Measurements from ENCODE around the gene SFRP2. TPM values are rescaled to one million over a fixed set of nuclear protein-coding genes. Genes with fewer than 3 reads are reported as not detected.

Gene SFRP2
- total RNA-seq, 5 donors from 2014 or later (not counting 1 experiment from before 2014, with no cell fraction given): 0.36 to 0.82 (median 0.47) TPM; not detected in 2

GRCh38 chr4:153791746-153792617 lies 3.1 kb upstream of the SFRP2 start:
- Histone ChIP-seq H3K9me3 (no peaks in the 10 kb centered on the region), H3K27me3 (replicated peaks in 1 of 2; ENCODE audit: control insufficient read depth in 2 of 2, extremely low read depth in 1 of 2, insufficient read depth in 2 of 2, low read length in 1 of 2) (peaks cover 27 to 56% of the 10 kb centered on the region in 2 experiments), H3K4me1 (ENCODE audit: control insufficient read depth in 1 of 2, extremely low read depth in 1 of 2, insufficient read depth in 2 of 2, low read length in 2 of 2) (peaks cover 12 to 50% of the 10 kb centered on the region in 2 experiments), H3K27ac (ENCODE audit: low read length) (no peak overlapping the region), H3K36me3 (ENCODE audit: control insufficient read depth in 2 of 2, extremely low read depth in 1 of 2, insufficient read depth in 1 of 2, low read length in 1 of 2) (no peaks in the 10 kb centered on the region), H3K4me3 (ENCODE audit: control insufficient read depth in 1 of 2, extremely low read depth in 1 of 2, low read length in 1 of 2) (peak overlapping the region; percentile 20 to 74)
- DNase-seq: peak in 5 of 35 experiments; percentile 15 to 32 (median 18)
- Mint-ChIP-seq H3K27ac (no peak overlapping the region), H3K4me1 (peaks cover 44 to 48% (median 46%) of the 10 kb centered on the region in 3 donors), H3K27me3 (peaks cover 70 to 83% of the 10 kb centered on the region in 2 donors), H3K36me3 (no peaks in the 10 kb centered on the region), H3K9me3 (no peaks in the 10 kb centered on the region), H3K4me3 (peak overlapping the region; percentile 67 to 88 (median 71))
- ChIA-PET CTCF (no interaction called here), POLR2A (no interaction called here)
- ATAC-seq (replicated peaks in 1 of 4): peak in 1 of 4 experiments; percentile 16
- WGBS (ENCODE audit: insufficient coverage): 9% methylated on average over 29 of the region's 37 CpGs

GRCh38 chr4:153790962-153791551 lies 2.2 kb upstream of the SFRP2 start:
- Histone ChIP-seq H3K27me3 (replicated peaks in 1 of 2; ENCODE audit: control insufficient read depth in 2 of 2, extremely low read depth in 1 of 2, insufficient read depth in 2 of 2, low read length in 1 of 2) (peaks cover 31 to 59% of the 10 kb centered on the region in 2 experiments), H3K4me1 (ENCODE audit: control insufficient read depth in 1 of 2, extremely low read depth in 1 of 2, insufficient read depth in 2 of 2, low read length in 2 of 2) (peaks cover 12 to 50% of the 10 kb centered on the region in 2 experiments), H3K9me3 (no peaks in the 10 kb centered on the region), H3K27ac (ENCODE audit: low read length) (no peak overlapping the region), H3K36me3 (ENCODE audit: control insufficient read depth in 2 of 2, extremely low read depth in 1 of 2, insufficient read depth in 1 of 2, low read length in 1 of 2) (no peaks in the 10 kb centered on the region), H3K4me3 (ENCODE audit: control insufficient read depth in 1 of 2, extremely low read depth in 1 of 2, low read length in 1 of 2) (peak overlapping the region; percentile 10 to 46)
- peaks cover 44 to 48% (median 46%) of the 10 kb centered on the region in 3 donors for H3K4me1 Mint-ChIP-seq
- peaks cover 73 to 87% of the 10 kb centered on the region in 2 donors for H3K27me3 Mint-ChIP-seq
- ATAC-seq (replicated peaks in 1 of 4): peak; percentile 46 to 71 (median 60)
- no peak overlapping the region for H3K27ac Mint-ChIP-seq
- ChIA-PET CTCF (no interaction called here), POLR2A (no interaction called here)
- peak overlapping the region; percentile 67 to 88 (median 71) for H3K4me3 Mint-ChIP-seq
- H3K9me3 Mint-ChIP-seq: no peaks in the 10 kb centered on the region
- H3K36me3 Mint-ChIP-seq: no peaks in the 10 kb centered on the region
- DNase-seq: peak in 8 of 35 experiments; percentile 11 to 33 (median 18)
- 5% methylated on average over 48 of the region's 51 CpGs for WGBS (ENCODE audit: insufficient coverage)

- Mint-ChIP-seq H3K4me1 (peaks cover 44 to 48% (median 46%) of the 10 kb centered on the region in 3 donors), H3K4me3 (peak overlapping the region; percentile 13 to 88 (median 31)), H3K9me3 (no peaks in the 10 kb centered on the region)
Measured at GRCh38 chr4:153790500-153790865, 1.6 kb upstream of the SFRP2 start.

GRCh38 chr4:153789741-153790499 lies 1.0 kb upstream of the SFRP2 start:
- peaks cover 12 to 50% of the 10 kb centered on the region in 2 experiments for H3K4me1 ChIP-seq (ENCODE audit: control insufficient read depth in 1 of 2, extremely low read depth in 1 of 2, insufficient read depth in 2 of 2, low read length in 2 of 2)
- no peak overlapping the region for H3K27ac ChIP-seq (ENCODE audit: low read length)
- Mint-ChIP-seq H3K9me3 (no peaks in the 10 kb centered on the region), H3K36me3 (no peaks in the 10 kb centered on the region), H3K27ac (peak overlapping the region in 1 of 2 donors; percentile 6), H3K4me3 (peak overlapping the region; percentile 24 to 88 (median 31)), H3K4me1 (peaks cover 44 to 48% (median 46%) of the 10 kb centered on the region in 3 donors), H3K27me3 (peaks cover 68 to 83% of the 10 kb centered on the region in 2 donors)
- H3K36me3 ChIP-seq (ENCODE audit: control insufficient read depth in 2 of 2, extremely low read depth in 1 of 2, insufficient read depth in 1 of 2, low read length in 1 of 2): no peaks in the 10 kb centered on the region
- no peaks in the 10 kb centered on the region for H3K9me3 ChIP-seq
- peak overlapping the region in 1 of 2 donors; percentile 32 for H3K4me3 ChIP-seq (ENCODE audit: control insufficient read depth in 1 of 2, extremely low read depth in 1 of 2, low read length in 1 of 2)
- DNase-seq (no peak), ATAC-seq (replicated peaks in 1 of 4) (no peak)
- POLR2A ChIA-PET: no interaction called here
- CTCF ChIA-PET: interaction anchor here in 1 of 2 donors (0.7 kb wide), 1 partner anchor 130 kb away, joined by 3 read pairs; no protein-coding TSS in a partner anchor
- peaks cover 30 to 59% of the 10 kb centered on the region in 2 experiments for H3K27me3 ChIP-seq (replicated peaks in 1 of 2; ENCODE audit: control insufficient read depth in 2 of 2, extremely low read depth in 1 of 2, insufficient read depth in 2 of 2, low read length in 1 of 2)
- 52% methylated on average over 15 of the region's 28 CpGs for WGBS (ENCODE audit: insufficient coverage)

More at GRCh38 chr4:153790500-153790865, 1.6 kb upstream of the SFRP2 start:
- H3K27ac ChIP-seq (ENCODE audit: low read length): no peak overlapping the region
- peaks cover 74 to 88% of the 10 kb centered on the region in 2 donors for H3K27me3 Mint-ChIP-seq
- no peak overlapping the region for H3K27ac Mint-ChIP-seq
- H3K4me3 ChIP-seq (ENCODE audit: control insufficient read depth in 1 of 2, extremely low read depth in 1 of 2, low read length in 1 of 2): peak overlapping the region in 1 of 2 donors; percentile 44
- 47% methylated on average over 6 of the region's 10 CpGs for WGBS (ENCODE audit: insufficient coverage)
- H3K4me1 ChIP-seq (ENCODE audit: control insufficient read depth in 1 of 2, extremely low read depth in 1 of 2, insufficient read depth in 2 of 2, low read length in 2 of 2): peaks cover 12 to 50% of the 10 kb centered on the region in 2 experiments
- no peak for ATAC-seq (replicated peaks in 1 of 4)
- no peak for DNase-seq
- H3K27me3 ChIP-seq (replicated peaks in 1 of 2; ENCODE audit: control insufficient read depth in 2 of 2, extremely low read depth in 1 of 2, insufficient read depth in 2 of 2, low read length in 1 of 2): peaks cover 33 to 59% of the 10 kb centered on the region in 2 experiments
- ChIA-PET CTCF (no interaction called here), POLR2A (no interaction called here)
- H3K36me3 Mint-ChIP-seq: no peaks in the 10 kb centered on the region
- H3K36me3 ChIP-seq (ENCODE audit: control insufficient read depth in 2 of 2, extremely low read depth in 1 of 2, insufficient read depth in 1 of 2, low read length in 1 of 2): no peaks in the 10 kb centered on the region
- H3K9me3 ChIP-seq: no peaks in the 10 kb centered on the region

- POLR2A ChIA-PET: interaction anchor here in 1 of 2 donors (0.7 kb wide), 1 partner anchor 394 kb away, joined by 5 read pairs; no protein-coding TSS in a partner anchor
- ATAC-seq (replicated peaks in 1 of 4) (no peak), DNase-seq (no peak)
- Histone ChIP-seq H3K27ac (ENCODE audit: low read length) (no peak overlapping the region), H3K27me3 (replicated peaks in 1 of 2; ENCODE audit: control insufficient read depth in 2 of 2, extremely low read depth in 1 of 2, insufficient read depth in 2 of 2, low read length in 1 of 2) (peaks cover 29 to 55% of the 10 kb centered on the region in 2 experiments), H3K36me3 (ENCODE audit: control insufficient read depth in 2 of 2, extremely low read depth in 1 of 2, insufficient read depth in 1 of 2, low read length in 1 of 2) (no peaks in the 10 kb centered on the region), H3K4me1 (ENCODE audit: control insufficient read depth in 1 of 2, extremely low read depth in 1 of 2, insufficient read depth in 2 of 2, low read length in 2 of 2) (peaks cover 12 to 50% of the 10 kb centered on the region in 2 experiments), H3K4me3 (ENCODE audit: control insufficient read depth in 1 of 2, extremely low read depth in 1 of 2, low read length in 1 of 2) (no peak overlapping the region), H3K9me3 (no peaks in the 10 kb centered on the region)
- H3K27me3 Mint-ChIP-seq: peaks cover 67 to 75% of the 10 kb centered on the region in 2 donors
- no peaks in the 10 kb centered on the region for H3K36me3 Mint-ChIP-seq
- peak overlapping the region; percentile 42 to 88 (median 50) for H3K4me3 Mint-ChIP-seq
- CTCF ChIA-PET: interaction anchor here in 1 of 2 donors (1.0 kb wide), 1 partner anchor 12 kb away, joined by 3 read pairs; no protein-coding TSS in a partner anchor
- WGBS (ENCODE audit: insufficient coverage): 5% methylated on average over 15 of the region's 15 CpGs
- H3K9me3 Mint-ChIP-seq: no peaks in the 10 kb centered on the region
- H3K4me1 Mint-ChIP-seq: peaks cover 44 to 46% (median 45%) of the 10 kb centered on the region in 3 donors
- no peak overlapping the region for H3K27ac Mint-ChIP-seq
Measured at GRCh38 chr4:153788051-153788412, 851 bp downstream of the SFRP2 start.

All from T-cell (primary cell).